Suprapubic skin (tissue), 4 donors: ENCODE data around the gene IL34. TPM values are rescaled to one million over a fixed set of nuclear protein-coding genes. Genes with fewer than 3 reads are reported as not detected.

Experiments used
- DNase-seq, 2 donors: peaks; one replicate each; pipeline ENCODE4 v3.0.0-alpha.2; 2019; ENCODE audit warnings: low spot score in 2 of 2
- H3K27ac ChIP-seq: fragments of 200-600 bp; sonication (generic); one replicate; pipeline ENCODE4 v1.5.1; 2019
- H3K27me3 ChIP-seq: fragments of 200-600 bp; sonication (generic); one replicate; pipeline ENCODE4 v1.5.1; 2019
- H3K36me3 ChIP-seq: fragments of 200-600 bp; sonication (generic); one replicate; pipeline ENCODE4 v1.5.1; 2019
- H3K4me1 ChIP-seq: fragments of 200-600 bp; sonication (generic); one replicate; pipeline ENCODE4 v1.5.1; 2019
- H3K4me3 ChIP-seq: fragments of 200-600 bp; sonication (generic); one replicate; pipeline ENCODE4 v1.5.1; 2019; ENCODE audit warnings: mild to moderate bottlenecking
- H3K9me3 ChIP-seq: fragments of 200-600 bp; sonication (generic); one replicate; pipeline ENCODE4 v1.5.1; 2019
- EP300 ChIP-seq: sonication (generic); formaldehyde crosslinking; IDR thresholded peaks from one replicate; pipeline ENCODE4 v1.6.1; 2017; ENCODE audit warnings: antibody characterized with exemption
- POLR2A ChIP-seq, 2 donors: fragments of 450-650 bp; IDR thresholded peaks; one replicate each; pipeline ENCODE4 v1.6.1; 2017; ENCODE audit warnings: antibody characterized with exemption in 2 of 2, mild to moderate bottlenecking in 2 of 2, moderate library complexity in 2 of 2
- POLR2AphosphoS5 ChIP-seq, 3 donors: sonication (generic); formaldehyde crosslinking; IDR thresholded peaks; one replicate each; pipeline ENCODE4 v1.6.1; 2017; ENCODE audit warnings: antibody characterized with exemption in 3 of 3
- WGBS: methylation state at CpG from one replicate; pipeline ENCODE4 v1.1.5; 2018; 5-methylcytosine and 5-hydroxymethylcytosine counted together
- total RNA-seq, 4 donors: library from RNA; depleted of rRNA; stranded (reverse); fragments of >200 nt; gene quantifications; one replicate each; pipeline ENCODE4 v1.1.0, GENCODE V29; 2016
- TF ChIP-seq, protein P1 (sequence below), 2 donors: fragments of 200-600 bp in 1 of 2; fragments of 450-650 bp in 1 of 2; sonication (generic) in 1 of 2; IDR thresholded peaks; one replicate each; pipeline ENCODE4 v1.5.1; 2016 to 2019; ENCODE audit warnings: antibody characterized with exemption in 2 of 2, mild to moderate bottlenecking in 1 of 2, moderate library complexity in 1 of 2

Gene IL34
- total RNA-seq, 4 donors from 2014 or later = 64.2 to 187 (median 92.5) TPM

- Histone ChIP-seq H3K4me3 (no peak overlapping the region), H3K36me3 (peaks cover 3% of the 10 kb centered on the region), H3K27ac (no peak overlapping the region), H3K4me1 (peaks cover 14% of the 10 kb centered on the region), H3K27me3 (no peaks in the 10 kb centered on the region), H3K9me3 (no peaks in the 10 kb centered on the region)
- TF ChIP-seq POLR2AphosphoS5 (IDR thresholded peaks at IDR 0.05) (no peak), POLR2A (IDR thresholded peaks at IDR 0.05) (no peak), EP300 (no peak)
- TF ChIP-seq, protein P1, sequence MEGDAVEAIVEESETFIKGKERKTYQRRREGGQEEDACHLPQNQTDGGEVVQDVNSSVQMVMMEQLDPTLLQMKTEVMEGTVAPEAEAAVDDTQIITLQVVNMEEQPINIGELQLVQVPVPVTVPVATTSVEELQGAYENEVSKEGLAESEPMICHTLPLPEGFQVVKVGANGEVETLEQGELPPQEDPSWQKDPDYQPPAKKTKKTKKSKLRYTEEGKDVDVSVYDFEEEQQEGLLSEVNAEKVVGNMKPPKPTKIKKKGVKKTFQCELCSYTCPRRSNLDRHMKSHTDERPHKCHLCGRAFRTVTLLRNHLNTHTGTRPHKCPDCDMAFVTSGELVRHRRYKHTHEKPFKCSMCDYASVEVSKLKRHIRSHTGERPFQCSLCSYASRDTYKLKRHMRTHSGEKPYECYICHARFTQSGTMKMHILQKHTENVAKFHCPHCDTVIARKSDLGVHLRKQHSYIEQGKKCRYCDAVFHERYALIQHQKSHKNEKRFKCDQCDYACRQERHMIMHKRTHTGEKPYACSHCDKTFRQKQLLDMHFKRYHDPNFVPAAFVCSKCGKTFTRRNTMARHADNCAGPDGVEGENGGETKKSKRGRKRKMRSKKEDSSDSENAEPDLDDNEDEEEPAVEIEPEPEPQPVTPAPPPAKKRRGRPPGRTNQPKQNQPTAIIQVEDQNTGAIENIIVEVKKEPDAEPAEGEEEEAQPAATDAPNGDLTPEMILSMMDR (IDR thresholded peaks at IDR 0.05) = no peak
- 66% methylated on average over 4 of the region's 4 CpGs for WGBS
- no peak for DNase-seq
Measured at GRCh38 chr16:70650216-70650615, 3.9 kb downstream of the IL34 start.

GRCh38 chr16:70651524-70651923 lies 5.2 kb downstream of the IL34 start:
- H3K27ac ChIP-seq = no peak overlapping the region
- peaks cover 8% of the 10 kb centered on the region for H3K36me3 ChIP-seq
- 80% methylated on average over 3 of the region's 3 CpGs for WGBS
- H3K4me1 ChIP-seq = peaks cover 14% of the 10 kb centered on the region
- TF ChIP-seq POLR2A (IDR thresholded peaks at IDR 0.05) (no peak), EP300 (no peak), POLR2AphosphoS5 (IDR thresholded peaks at IDR 0.05) (no peak)
- TF ChIP-seq, protein P1 (IDR thresholded peaks at IDR 0.05) = no peak
- no peaks in the 10 kb centered on the region for H3K27me3 ChIP-seq
- H3K9me3 ChIP-seq = no peaks in the 10 kb centered on the region
- no peak for DNase-seq
- H3K4me3 ChIP-seq = no peak overlapping the region

DNA sequence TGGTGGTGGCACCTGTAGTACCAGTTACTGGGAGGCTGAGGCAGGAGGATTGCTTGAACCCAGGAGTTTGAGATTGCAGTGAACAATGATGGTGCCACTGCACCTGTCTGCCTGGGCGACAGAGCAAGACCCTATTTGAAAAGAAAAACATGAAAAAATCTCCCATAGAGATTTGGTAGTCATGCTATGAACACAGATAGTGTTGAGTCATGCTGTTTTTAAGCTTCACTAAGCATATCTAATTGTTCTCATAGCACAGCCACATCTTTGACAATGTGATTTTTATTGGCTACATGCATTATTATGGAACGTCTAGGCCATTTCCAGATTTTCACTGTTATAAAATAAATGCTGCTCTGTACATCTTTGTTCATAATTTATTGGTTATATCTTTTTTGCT lies 6.0 kb downstream of the IL34 start:
- TF ChIP-seq, protein P1 (IDR thresholded peaks at IDR 0.05) = no peak
- TF ChIP-seq POLR2AphosphoS5 (IDR thresholded peaks at IDR 0.05) (no peak), EP300 (no peak), POLR2A (IDR thresholded peaks at IDR 0.05) (no peak)
- WGBS = 82% methylated on average over 2 of the region's 2 CpGs
- Histone ChIP-seq H3K27ac (no peak overlapping the region), H3K4me3 (no peak overlapping the region), H3K4me1 (peaks cover 14% of the 10 kb centered on the region), H3K27me3 (no peaks in the 10 kb centered on the region), H3K9me3 (no peaks in the 10 kb centered on the region), H3K36me3 (peaks cover 4% of the 10 kb centered on the region)
- DNase-seq = no peak

DNA sequence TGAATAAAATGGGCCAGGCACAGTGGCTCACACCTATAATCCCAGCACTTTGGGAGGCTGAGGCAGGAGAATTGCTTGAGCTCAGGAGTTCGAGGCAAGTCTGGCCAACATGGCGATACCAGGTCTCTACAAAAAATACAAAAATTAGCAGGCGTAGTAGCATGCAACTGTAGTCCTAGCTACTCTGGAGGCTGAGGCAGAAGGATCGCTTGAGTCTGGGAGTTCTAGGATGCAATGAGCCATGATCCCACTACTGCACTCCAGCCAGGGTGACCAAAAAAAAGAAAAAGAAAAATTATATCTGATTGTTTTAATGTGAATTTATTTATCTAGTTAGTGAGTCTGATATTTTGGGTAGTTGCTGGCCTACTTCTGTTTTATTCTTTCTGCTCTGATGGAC lies 7.0 kb downstream of the IL34 start:
- Histone ChIP-seq H3K9me3 (no peaks in the 10 kb centered on the region), H3K27ac (no peak overlapping the region), H3K4me3 (no peak overlapping the region), H3K4me1 (peaks cover 14% of the 10 kb centered on the region), H3K27me3 (no peaks in the 10 kb centered on the region), H3K36me3 (peaks cover 4% of the 10 kb centered on the region)
- no peak for TF ChIP-seq POLR2AphosphoS5 (IDR thresholded peaks at IDR 0.05)
- no peak for TF ChIP-seq POLR2A (IDR thresholded peaks at IDR 0.05)
- no peak for TF ChIP-seq EP300
- TF ChIP-seq, protein P1 (IDR thresholded peaks at IDR 0.05) = no peak
- 85% methylated on average over 4 of the region's 4 CpGs for WGBS
- DNase-seq = no peak

GRCh38 chr16:70653809-70654771 lies 7.7 kb downstream of the IL34 start:
- no peaks in the 10 kb centered on the region for H3K9me3 ChIP-seq
- WGBS = 11% methylated on average over 21 of the region's 35 CpGs
- H3K27ac ChIP-seq = peak overlapping the region; percentile 53
- H3K27me3 ChIP-seq = no peaks in the 10 kb centered on the region
- peaks cover 14% of the 10 kb centered on the region for H3K4me1 ChIP-seq
- TF ChIP-seq EP300 (no peak), POLR2AphosphoS5 (IDR thresholded peaks at IDR 0.05) (peak in 1 of 3 donors; percentile 46)
- TF ChIP-seq, protein P1 (IDR thresholded peaks at IDR 0.05) = peak; percentile 79 to 94
- H3K36me3 ChIP-seq = peaks cover 4% of the 10 kb centered on the region
- DNase-seq = peak in 1 of 2 donors; percentile 90
- H3K4me3 ChIP-seq = peak overlapping the region; percentile 27
